GM19463 (cell line): ENCODE measurements around the gene HOXD12.

Experiments used
- ATAC-seq: cut with Tn5 transposase; IDR thresholded peaks from one replicate; pipeline ENCODE4 v1.9.1; 2021; ENCODE audit warnings: mild to moderate bottlenecking, moderate library complexity; ENCODE audit not compliant: unreplicated experiment

The HOXD12 gene

DNA sequence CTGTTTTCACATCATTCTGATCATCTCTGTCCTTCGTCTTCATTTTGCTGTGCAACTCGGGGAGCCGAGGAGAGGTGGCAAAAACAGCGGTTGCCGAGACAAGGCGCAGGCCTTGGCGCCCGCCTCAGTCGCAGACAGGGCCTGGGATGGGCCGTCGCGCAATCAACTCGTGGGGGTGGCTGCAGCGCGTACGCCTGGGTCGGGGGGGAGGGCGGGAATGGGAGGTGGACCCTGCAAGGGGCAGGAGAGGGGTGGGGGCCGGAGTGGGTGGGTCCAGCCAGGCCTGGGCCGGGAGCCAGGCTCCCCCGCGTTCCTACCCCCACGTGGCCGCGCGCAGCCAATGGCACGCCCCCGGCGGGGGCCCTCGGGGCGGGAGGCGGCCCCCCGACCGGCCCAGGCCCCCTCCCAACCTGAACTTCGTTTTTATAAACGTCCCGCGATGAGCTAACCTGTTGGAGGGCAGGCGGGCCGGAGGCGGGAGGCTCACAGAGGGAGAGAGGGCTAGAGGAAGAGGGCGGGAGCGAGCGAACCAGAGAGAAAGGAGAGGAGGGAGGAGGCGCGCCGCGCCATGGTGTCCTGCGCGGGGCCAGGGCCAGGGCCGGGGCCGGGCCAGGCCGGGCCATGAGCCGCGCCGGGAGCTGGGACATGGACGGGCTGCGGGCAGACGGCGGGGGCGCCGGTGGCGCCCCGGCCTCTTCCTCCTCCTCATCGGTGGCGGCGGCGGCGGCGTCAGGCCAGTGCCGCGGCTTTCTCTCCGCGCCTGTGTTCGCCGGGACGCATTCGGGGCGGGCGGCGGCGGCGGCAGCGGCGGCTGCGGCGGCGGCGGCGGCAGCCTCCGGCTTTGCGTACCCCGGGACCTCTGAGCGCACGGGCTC is 7.1 kb upstream of the HOXD12 start, which contains the start of gene HOXD13:
Gene HOXD13 (plus strand): TSS at position 452 of the 875 bp plus-strand sequence. CDS start 170 bp downstream, at position 622.
- ATAC-seq, result no peak

DNA sequence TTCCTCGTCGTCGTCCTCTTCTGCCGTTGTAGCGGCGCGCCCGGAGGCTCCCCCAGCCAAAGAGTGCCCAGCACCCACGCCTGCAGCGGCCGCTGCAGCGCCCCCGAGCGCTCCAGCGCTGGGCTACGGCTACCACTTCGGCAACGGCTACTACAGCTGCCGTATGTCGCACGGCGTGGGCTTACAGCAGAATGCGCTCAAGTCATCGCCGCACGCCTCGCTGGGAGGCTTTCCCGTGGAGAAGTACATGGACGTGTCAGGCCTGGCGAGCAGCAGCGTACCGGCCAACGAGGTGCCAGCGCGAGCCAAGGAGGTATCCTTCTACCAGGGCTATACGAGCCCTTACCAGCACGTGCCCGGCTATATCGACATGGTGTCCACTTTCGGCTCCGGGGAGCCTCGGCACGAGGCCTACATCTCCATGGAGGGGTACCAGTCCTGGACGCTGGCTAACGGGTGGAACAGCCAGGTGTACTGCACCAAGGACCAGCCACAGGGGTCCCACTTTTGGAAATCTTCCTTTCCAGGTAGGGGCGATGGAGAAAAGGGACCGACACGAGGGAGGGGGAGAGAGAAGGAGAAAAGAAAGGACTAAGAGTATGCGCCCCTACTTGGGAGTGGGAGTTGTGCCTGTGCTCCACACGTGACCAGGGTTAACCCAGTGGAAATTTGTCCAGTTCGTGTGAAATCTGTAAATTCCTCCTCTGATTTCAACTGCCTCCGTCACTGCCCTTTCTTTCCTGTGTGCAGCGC is 6.3 kb upstream of the HOXD12 start:
- no peak for ATAC-seq

DNA sequence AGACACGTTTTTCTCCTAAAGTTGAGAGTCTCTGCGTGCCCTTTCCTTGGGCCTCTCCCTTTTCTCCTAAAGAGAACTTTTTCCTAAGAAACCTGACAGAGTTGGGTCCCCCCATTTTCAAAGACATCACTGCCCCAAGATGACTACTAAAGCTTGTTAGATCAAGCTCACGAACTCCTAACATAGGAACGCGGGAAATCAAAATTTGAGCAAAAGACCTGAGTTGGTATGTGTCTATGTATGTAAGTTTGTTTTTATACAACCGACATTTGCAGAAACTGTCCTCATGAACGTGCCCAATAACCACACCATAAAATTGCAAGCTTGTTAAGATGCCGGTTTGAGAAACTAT is 5.7 kb upstream of the HOXD12 start:
- no peak for ATAC-seq

DNA sequence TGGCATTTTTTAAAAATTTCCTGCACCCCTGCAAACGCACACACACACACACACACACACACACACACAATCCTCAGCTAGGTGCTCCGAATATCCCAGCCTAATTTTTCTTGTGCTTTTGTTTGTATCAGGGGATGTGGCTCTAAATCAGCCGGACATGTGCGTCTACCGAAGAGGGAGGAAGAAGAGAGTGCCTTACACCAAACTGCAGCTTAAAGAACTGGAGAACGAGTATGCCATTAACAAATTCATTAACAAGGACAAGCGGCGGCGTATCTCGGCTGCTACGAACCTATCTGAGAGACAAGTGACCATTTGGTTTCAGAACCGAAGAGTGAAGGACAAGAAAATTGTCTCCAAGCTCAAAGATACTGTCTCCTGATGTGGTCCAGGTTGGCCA is 5.2 kb upstream of the HOXD12 start:
- no peak for ATAC-seq

- ATAC-seq, result no peak
Observed at GRCh38 chr2:176095421-176095820, 4.2 kb upstream of the HOXD12 start.

- no peak for ATAC-seq
Observed at GRCh38 chr2:176096243-176096985, 3.2 kb upstream of the HOXD12 start.

DNA sequence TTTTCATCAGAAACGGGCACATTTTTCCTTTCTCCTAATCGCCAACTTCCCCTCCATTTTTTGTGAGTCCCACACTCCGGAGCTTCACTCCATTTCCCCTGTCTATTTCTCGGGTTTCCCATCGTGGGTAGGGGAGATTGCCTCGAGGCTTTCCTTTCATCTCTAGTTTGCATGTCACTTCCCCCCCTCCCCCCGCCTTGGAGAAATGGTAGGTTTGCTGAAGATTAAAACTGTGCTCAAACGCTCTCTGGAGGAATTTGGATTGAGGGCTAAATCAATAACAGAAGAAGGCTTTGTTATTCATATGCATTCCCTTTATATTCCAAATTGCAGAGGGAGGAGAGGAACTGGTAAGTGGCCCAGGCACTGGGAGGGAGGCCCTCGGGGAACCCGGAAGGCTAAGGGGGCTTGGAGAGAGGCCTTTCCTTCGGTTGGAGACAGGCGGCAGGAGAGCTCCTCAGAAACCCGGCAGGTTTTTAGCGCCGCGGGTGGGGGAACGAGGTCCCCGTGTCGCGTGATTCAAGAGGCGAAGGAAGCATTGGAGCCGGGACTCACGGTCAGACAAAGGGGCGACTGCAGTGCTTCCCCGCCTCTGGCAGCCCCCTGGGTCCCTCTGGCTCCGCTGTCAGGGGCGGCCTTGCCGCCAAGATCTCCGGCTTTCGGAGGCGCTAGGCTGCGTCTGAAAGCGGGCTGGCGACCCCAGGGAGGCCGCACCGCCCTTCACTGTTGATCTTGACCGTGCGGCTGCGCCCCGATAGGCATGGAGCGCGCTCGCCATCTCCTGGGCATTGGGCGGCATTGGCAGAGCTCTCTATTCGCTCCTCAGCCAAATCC is 2.4 kb upstream of the HOXD12 start:
- peak; percentile 91 for ATAC-seq

- no peak for ATAC-seq
Observed at GRCh38 chr2:176097820-176098365, 1.7 kb upstream of the HOXD12 start.

- ATAC-seq, result no peak
Observed at GRCh38 chr2:176098366-176099158, 1.0 kb upstream of the HOXD12 start.

DNA sequence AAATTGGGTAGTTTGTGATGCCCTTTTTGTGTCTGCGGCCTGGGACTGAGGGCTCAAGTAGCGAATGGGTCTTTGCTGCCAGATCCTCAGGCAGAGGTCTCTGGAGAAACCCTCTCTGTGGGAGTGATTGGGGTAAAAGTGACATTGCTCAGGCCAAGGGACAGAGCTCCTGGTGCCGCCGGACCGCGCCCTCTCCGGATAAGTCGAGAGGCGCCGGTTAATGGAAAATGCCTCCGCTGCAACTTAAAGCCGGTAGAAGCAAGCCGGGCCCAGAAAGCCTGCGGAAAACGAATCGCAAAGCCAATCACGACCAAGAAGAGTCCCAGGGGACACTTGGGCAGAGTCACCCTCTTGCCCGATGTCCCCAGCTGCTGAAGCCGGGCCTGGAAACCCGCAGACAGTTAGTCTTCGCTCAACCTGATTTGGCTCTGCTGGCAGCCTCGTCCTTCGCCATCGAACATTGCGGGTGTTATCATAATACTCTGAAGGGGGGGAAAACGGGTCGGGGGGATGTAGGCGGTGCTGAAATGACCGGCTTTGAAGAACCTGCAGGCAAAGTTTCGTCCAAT is 352 bp upstream of the HOXD12 start:
- no peak for ATAC-seq

- no peak for ATAC-seq
Observed at GRCh38 chr2:176100547-176101140, 1.0 kb downstream of the HOXD12 start.

DNA sequence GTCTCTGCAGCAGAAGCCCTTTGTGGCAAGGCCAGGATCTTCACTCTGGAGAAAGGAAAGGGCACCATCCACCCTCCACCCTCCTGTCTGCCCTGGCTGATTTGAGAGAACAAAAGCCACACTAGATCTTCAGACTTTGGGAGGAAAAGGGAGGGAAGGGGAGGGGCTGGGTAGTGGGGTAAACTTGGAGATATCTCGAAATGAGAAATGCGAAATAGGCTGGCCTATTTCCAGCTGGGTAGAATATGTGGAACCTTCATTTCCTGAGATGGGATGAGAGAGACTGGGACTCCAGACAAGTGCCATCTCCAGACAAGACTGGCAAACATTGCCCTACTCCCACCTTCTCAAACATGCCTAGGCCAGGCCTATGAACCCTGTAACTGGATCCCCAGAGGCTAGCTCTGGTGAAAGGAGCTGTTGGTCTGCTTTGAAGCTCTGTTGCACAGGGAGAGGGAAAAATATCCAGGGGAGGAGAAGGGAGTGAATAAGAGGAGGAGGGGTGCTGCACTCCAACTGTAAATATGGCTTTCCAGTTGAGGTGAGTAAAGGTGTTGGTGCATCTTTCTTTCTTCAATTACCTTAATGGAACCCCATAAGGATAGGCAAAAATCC is 1.7 kb downstream of the HOXD12 start:
- no peak for ATAC-seq

GRCh38 chr2:176101842-176102241 is 2.2 kb downstream of the HOXD12 start:
- ATAC-seq, result no peak

DNA sequence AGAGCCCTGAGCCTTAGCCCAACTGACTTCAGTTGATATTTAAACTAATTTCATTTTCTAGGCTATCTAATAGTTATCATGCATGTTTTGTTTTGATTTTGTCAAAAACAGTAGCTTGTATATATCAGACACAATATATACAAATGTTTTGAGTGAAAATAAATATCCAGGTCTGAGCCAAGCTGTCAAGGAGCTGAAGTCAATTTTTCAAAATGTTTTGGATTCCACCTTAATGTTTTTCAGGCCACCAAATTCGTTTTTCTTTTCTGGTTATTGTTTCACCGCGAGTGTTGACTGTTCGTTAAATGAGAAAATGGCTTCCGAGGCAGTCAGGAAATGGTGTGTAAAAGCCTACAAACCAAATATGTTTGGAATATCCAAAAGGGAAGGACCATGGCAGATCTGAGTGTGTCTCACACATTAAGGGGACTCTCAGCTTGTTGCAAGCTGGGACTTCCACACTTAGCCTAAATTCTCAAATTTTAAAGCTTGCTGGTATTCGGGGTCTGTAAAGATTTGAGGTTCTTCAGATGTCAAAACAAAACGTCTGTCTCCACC is 2.8 kb downstream of the HOXD12 start:
- no peak for ATAC-seq

- ATAC-seq, result no peak
Observed at GRCh38 chr2:176103194-176103593, 3.6 kb downstream of the HOXD12 start.

- ATAC-seq, result no peak
Observed at GRCh38 chr2:176103742-176104315, 4.2 kb downstream of the HOXD12 start.

DNA sequence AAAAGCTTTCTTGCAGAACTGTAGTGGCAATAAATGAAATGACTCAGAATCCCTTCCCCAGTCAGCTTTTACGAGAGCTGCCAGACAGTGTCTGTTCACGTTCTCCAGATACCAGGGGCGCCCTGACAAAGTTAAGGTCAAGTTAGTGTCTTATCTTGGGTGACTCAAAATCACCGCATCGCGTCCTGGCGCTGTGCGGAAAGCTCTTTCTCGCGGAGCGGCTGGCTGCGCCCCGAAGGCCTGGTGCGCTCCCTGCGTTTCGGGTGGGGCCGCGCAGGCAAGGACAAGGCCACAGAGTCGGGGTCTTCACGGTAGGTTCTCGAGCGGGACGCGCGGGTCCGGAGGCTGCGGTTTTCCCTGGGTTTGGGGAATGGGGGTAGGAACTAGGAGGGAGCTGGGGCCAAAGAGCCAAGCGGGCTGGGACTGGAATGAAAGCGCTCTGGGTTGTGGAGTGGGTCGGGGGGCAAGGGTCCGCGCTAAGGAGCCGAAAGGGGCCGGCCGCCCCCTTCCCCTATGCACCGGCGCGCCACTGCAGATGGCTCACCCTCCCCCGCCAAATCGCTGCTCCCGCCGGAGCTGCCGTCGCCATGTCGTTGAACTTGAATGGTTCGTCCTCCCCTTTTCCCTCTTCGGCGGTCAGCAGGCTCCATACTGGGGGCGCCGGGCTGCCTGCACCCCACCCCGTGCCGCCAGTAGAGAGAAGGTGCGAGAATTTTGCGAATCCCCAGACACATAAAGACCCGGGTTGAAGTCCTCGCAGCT is 4.9 kb downstream of the HOXD12 start:
- no peak for ATAC-seq
